IPS-NIHi7 (cell line): ENCODE measurements around the gene ECM2.

Experiments
- DNase-seq: peaks from one replicate; pipeline ENCODE4 v3.0.0; 2012; ENCODE audit warnings: mixed read lengths; ENCODE audit errors: extremely low spot score

ECM2 gene

DNA sequence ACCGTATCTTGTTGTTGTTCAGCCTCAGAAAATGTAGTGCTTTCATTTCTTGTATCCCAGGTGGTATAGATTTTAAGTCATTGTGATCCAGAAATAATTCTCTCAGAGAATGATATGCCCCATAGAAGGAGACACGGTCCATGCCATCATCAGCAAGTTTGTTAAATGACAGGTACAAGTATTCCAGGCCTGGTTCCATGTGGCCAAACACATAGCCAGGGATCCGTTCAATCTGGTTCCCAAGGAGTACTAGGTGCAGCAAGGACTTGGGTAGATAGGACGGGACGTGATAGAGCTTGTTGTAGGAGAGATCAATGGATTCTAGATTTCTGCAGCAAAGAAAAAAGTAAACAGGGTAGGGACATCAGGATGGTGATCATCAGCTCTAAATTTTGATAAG is 35.1 kb downstream of the ECM2 start:
- DNase-seq: no peak

DNA sequence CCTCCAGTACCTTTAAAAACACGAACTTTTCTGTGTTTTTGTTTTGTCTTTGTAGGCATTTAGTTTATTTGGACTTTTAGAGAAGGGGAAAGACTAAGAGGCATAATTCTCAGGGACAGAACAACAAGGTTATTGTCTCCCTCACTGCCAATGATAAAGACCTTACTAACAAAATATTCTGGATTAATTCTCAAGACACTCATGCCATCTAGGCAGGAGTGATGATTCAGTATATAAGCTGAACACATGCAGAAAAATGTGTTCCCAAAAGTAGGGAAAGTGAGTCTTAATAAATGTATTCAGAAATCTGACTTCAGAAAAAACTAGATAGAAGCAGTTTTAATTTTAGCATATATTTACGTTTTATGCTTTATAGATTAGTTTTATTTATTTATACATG is 36.1 kb downstream of the ECM2 start:
- DNase-seq: no peak

DNA sequence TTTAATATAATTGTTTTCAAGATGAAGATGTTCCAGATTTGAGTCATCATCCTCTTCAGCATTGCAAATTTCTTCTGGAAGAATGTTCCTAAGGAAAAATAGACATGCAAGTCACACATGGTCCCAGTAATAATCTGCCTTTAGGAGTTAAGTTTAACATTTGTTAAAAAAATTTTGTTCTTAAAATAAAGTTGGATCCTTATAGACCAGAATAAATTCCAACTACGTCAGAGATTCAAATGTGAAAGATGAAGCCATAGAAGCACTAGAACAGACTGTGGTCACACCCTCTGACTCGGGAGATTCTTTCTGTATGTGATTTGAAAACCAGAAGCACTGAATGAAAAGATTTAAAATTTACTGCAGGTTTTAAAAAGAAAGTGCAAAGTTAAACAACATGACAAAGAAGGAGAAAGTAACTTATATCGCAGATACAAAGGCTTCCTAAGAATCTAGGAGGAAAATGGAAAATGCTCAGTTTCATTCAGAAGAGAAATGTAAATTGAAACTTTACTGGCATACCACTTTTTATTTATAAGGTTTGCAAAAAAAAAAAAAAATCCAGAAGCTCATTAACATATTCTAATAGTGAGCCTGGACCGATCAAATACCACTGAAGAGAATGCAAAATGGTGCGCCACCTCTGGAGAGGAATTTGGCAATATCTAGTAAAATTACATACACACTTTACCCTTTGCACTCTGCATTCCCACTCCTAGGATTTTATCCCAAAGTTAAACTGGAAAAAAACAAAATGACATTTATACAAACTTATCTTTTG is 39.2 kb downstream of the ECM2 start:
- DNase-seq: no peak

DNA sequence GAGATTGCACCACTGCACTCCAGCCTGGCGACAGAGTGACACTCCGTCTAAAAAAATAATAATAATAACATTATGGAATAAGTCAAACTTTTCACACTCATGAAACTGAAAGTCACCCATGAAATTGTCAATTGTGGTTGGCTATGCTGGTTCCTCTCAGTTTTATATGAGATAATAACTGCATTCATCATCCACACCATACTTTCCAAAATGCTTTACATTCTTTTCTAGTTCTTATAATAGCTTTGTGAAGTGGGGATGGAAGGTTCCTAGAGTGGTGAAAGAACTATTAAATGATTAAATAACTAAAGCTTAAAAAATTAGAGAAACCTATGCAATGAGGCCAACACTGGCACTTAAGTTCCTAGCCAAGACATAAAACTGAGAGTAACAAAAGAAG is 40.9 kb downstream of the ECM2 start:
- DNase-seq: no peak

DNA sequence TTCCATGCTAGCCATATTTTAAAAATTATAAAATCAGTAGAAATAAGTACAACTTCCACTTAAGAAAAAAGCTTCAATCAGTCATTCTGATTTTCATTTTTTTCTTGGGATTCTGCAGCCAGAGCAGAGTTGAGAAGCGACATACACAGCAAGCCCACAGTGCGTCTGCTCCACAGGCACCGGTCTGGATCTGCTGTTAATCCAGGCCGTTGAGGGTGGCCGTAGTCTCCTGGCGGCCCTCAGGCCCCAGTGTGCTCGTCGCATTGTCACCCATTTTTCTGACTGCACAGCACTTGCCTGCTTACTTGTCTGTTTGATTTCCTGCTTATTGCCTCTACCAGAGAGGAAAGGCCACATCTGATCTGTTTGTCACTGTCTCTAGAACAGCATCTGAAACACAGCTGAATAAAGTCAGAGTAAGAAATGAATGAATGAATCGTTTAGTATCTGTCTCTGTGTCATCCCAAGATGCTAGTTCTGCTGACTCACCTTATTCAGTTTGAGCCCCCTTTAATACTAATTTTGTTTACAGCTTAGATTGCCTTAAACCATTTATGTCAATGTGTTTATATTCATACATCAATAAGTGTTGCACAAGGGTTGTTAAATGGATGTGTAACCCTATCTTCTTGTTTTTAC is 41.9 kb downstream of the ECM2 start:
- no peak for DNase-seq

DNA sequence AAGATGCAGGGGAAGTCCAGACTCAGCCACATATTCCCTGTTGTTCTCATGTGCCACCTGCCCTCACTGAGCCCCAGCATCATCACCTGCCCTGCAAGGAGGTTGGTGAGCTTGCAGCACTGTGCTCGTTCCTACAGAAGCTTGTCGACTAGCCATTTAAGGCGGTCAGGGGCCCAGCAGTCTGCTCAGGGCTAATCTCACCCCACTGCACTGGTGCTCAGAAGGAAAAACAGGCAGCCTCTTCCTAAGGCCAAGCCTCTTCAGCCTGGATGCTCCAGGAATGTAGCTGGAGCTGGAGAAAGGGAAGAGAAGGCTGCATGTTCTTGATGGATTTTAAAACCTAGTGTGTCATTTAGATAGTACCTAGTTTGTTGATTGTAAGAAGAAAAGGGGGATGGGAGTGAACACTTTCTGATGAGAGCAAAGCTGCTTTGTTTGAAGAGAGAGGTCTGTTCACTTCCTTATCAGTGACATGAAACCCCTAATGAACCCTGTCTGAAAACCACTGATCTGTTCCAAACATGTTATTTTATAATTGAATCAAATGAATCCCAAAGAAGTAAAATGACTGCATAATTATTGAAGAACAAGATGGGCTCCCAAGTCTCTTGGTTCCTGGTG is 42.9 kb downstream of the ECM2 start:
- no peak for DNase-seq

DNA sequence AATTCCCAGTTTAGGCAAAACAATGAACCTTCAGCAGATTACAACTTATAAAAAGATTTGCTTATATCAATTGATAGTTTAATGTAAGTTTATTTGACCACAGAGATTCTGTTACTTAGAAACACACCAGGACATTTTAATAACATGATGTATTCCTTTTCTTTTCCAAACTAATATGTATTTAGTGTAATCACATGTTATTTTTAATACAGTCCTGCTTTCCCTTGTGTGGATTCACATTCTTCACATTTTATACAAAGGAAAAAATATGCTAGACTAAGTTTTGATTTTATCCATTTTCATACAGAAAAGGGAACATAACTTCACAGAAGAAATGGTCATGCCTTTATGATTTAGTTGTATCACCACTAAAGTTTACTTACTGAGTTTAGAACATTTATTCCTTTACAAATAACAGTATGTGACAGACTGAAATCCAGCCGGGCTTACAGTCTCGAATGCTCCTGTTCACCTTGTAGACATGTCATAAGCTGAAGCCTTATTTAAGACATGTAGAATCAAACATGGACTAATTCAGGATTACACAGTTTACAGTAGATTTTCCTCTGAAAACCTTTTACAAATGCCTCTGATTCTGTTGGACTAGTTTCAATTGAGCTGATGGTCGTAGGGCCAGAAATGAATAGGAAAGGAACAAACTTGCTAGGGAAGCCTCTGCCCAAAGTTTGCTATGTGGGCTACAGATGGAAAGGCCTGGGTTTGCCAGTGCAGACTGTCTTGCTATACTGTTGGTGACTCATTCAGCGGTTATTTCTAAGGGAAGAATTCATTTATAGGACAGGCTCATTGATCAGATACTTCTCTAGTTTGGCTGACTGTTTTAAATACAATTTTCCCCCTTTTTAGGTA is 46.9 kb downstream of the ECM2 start:
- DNase-seq: no peak

DNA sequence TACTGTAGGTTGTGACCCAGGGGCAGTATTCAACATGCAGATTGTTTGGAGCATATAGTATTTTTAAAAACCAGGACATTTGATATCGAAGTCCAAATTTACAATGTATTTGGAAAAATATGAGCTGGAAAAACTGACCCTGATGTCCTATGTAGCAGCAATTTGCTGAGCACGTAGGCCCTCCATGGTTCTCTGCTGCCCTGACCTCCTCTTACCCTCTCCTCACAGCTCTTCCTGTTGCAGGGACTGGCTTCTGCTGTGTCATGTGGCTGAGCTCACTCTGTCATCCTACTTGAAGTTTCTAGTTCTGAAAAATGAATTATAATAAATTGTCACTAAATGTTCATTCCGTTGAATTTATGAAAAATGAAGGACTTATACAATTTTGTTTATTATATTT is 49.4 kb downstream of the ECM2 start:
- no peak for DNase-seq

DNA sequence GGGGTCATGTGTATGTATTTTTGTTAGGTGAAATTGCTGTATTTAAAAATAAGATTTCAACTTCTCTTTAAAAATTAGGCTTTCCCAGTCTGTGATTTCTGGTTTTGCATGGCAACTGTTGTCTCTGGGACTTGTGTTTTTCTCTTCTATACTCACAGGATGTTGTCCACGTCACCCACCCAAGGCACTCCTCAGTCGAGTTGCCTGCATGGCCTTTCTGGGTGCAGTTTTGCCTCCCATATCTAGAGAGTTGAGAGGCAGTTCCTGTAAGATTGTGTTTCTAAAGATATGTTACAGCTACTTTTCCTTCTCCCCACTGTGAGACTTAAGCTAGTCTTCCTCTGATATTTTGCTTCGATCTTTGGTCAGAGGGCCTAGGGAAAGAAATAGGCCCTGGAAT is 51.2 kb downstream of the ECM2 start:
- DNase-seq: no peak

DNA sequence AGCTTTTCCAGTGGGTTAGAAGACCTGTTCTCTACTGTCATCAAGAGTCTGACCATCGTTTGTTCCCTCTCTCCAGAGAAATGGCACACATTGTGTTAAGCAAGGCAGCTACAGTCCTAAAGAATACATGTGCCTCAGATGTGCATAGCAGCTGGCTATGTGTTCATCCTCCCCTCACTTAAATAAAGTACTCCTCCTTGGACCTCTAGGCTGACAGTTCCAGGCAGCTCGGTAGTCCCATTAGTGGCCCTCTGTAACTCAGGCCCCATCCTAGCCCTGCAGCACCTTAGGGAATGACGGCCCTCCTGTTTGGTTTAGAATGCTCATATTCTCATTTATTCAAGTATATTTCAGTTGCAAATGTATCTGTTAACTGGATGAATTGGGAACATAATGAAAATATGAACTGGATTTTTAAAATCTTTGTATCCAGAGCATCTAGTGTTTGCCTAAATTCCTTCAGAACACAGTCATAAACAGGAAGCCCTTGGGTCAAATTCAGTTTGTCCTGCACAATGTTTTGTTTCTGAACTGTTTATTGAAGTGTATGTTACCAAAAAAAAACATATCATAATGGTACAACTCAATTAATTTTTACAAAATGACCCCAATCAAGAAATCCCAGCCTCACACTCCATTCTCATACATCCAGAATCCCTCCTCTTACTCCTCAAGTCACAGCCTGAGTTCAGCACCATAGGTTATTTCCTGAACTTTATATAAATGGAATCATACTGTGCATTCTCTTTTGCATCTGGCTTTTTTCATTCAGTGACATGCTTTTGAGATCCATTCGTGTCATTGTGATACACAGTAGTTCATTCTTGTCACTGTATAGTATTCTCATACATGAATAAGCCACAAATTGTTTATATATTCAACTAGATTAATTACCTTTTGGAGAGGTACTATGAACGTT is 51.9 kb downstream of the ECM2 start:
- DNase-seq: no peak

DNA sequence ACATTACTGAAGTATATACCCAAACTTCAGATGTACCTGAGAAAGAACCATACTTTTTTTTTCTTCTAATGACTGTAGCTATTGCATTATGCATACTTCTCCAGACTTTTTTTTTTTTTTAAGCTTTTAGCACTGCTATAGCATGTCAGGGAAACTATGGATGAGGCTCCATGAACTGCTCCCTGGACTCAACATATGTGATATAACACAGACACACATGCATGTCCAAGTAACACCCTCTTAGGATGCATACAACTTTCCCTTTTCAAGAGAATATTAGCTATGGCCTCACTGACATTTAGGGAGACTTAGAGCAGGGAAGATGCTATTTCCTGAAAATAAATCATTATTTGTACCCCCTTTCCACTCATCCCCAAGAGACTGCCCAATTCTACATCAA is 53.0 kb downstream of the ECM2 start:
- DNase-seq: no peak

DNA sequence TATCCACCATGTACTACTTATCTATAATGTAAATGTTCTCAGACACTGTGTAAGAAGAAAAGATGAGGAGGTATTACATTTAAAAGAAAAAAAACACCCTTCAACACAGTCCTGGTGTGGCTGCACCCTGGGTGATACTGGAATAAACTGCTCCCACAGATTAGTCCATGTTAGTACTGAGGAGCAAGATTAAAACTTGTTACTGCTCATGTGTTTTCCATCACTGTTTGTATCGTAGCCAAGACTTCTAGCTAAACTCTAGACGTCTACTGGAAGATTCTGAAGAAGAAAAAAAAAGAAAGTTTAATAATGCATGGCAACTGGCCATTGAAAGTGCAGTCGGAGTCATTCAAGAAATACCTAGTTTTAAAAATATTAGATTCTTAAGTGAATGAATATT is 53.5 kb downstream of the ECM2 start, which contains the start of gene ASPN:
Gene ASPN (minus strand): TSS at position 178 of the 400 bp plus-strand sequence.
- DNase-seq: no peak

DNA sequence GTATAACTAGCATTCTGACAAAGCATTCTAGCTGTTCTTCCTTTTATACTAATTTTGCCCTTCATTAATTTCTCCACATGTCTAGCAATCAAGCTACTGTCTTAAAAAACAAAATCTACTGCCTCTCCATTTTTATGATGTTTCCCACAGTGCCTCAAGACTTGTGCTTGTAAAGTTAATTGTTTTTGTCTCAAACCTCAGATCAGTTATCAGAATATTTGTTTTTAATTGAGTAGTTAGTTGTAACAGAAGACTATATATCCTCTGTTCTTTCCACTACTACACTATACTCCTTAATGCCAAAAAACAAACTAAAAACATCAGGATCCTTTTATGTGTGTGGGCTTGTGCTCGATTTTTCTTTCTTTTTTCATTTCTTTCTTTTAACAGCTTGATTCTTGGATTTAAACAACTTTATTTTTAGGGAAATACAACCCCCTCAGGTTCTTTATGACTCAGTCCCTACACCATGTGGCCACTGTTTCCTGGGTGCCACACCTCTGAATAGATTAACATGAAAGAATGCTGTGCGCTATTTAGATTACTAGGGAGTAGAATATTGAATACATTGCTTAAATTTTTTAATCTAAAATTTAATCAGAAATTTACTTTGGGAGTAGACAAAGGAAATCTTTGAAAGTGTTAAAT is 54.7 kb downstream of the ECM2 start:
- DNase-seq: no peak

DNA sequence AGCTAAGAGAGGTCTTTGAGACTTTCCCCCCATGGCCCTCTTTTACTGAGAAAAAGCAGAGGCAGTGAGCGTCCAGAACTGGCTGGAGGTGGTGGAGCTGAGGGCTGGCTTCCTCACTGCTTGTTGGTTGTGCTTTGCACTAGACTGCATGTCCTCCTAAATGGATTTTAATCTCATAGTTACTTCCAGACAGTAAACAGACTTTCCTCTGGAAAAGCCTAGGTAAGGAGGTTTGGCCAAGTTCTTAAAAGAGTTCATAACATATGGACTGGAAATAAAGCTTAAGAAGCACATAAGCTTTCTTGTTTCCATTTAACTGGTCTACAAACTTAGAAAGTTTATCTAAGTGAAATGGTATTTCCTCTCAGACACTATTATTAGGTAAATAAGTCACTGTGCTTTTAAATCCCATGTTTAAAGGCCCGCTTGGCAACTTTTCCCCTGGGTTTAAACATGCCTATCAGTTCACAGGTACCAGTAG is 55.5 kb downstream of the ECM2 start:
- no peak for DNase-seq

DNA sequence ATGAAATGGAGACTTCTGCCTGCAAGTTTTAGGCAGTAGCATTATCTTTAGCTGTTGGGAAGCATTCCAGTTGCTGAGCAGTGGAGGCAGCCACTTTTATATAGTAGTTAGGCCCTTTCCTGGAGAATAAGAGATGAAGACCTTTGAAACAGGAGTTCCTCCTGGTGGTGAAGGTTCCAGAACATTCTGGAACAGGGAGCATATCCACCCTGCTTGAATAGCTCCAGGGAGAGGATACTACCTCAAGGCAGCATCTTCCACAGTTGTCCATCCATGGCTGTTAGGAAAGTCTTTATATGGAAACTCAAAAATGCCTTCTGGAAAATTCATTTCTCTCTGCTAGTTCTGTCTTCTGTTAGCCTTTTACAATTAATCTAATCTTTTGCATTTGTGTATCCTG is 56.4 kb downstream of the ECM2 start:
- DNase-seq: no peak

DNA sequence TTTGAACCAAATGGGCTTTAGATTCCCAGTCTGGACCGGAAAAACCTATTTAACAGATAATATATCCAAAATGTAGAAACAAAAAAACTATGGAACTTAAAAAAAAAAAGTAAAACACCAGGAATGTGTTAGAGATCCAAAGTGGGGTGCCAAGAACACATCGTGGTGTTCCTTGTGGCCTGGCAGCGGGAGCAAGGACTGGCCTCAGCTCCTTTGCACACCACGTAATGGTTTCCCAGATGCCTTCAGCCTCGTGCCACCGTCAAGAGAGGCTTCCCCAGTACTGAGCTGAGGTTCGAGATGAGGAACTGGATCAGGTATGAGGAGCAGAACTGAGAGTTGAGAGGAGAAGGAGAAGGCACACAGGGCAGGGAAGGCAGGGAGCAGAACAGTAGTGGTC is 57.0 kb downstream of the ECM2 start:
- no peak for DNase-seq

DNA sequence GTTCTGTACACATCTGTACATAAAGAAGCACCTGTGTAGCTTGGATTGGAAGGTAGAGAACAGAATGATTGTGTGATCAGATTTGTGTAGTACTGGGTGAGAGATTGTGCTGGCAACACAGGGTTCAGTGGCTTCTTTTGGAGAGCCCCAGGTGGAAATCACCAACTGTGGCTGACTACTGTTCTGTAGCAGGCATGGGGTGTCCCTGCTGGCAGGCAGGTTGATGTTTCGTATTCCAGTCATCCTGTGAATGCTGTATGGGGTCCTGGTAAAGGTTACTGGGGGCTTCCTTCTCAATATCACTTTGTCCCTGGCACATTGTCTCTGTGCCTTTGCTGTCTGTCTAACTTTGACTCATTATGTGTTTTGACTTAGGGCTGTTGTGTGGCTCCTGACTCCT is 58.8 kb downstream of the ECM2 start:
- DNase-seq: no peak

DNA sequence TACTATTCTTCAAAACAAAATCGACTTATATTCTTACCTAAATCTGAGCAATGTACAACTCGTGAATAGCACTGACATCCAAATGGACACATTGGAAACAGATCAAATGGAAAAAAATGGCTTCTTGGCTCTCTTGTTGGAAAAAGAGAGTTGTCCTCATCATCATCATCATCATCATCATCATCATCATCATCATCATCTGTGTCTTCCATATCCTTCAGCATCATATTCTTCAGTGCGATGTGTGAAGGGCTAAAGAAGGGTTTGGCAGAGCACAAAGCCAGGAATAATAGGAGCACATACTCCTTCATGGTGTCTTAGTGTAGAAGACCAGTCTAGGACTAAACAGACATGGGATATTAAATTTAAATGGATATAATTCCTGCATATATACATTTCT is 61.2 kb downstream of the ECM2 start:
- DNase-seq: no peak

DNA sequence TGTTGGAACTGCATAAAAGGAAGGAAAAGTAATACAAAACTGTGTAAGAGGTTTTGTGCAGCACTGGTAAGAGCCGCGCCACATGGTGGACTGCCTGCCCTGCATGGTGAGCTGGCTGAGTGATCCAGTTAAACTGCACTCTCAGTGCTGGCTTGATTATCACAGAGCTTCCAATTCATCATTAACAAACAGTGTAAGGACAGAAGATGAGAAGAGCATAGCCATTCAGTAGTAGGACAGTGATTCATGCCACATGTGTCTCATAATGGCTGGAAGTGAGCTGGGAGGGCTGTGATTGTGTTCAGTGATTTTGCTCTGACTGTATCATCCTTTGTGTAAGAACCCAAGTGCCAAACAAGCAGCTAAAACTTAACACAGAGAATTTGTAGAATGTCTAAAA is 67.6 kb downstream of the ECM2 start:
- no peak for DNase-seq

DNA sequence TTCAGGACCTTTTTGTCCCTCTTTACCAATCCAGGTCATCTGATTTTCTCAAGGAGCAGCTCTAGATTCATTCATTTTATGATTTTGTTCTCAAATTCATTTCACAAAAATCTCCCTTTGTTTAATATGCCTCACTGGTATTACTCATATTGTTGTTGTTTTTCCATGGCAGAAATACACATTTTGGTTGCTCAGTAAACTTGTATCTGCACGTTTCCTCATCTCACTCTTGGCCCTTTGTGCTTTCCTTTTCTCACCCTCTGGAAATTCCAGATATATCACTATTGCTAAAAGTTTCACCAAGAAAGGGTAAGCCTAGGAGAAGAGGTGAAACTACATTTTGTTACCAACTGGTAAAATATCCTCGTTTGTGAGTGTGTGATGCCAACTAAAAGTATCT is 68.3 kb downstream of the ECM2 start:
- no peak for DNase-seq
